Omental fat pad (tissue), 4 donors: ENCODE data around the gene PRIM1. TPM values are rescaled to one million over a fixed set of nuclear protein-coding genes. Genes with fewer than 3 reads are reported as not detected.

Source experiments
- ATAC-seq: fragments of 150-250 bp; one replicate; pipeline ENCODE4 v1.9.1; 2016; ENCODE audit warnings: mild to moderate bottlenecking, moderate library complexity; ENCODE audit not compliant: low FRiP score
- DNase-seq: peaks from one replicate; pipeline ENCODE4 v3.0.0-alpha.2; 2019; ENCODE audit warnings: low spot score
- CTCF ChIP-seq, 3 donors: fragments of 450-650 bp; IDR thresholded peaks; one replicate each; pipeline ENCODE4 v1.5.1; 2016 to 2017; ENCODE audit warnings: antibody characterized with exemption in 3 of 3, mild to moderate bottlenecking in 3 of 3, moderate library complexity in 2 of 3
- total RNA-seq, 4 donors: library from RNA; depleted of rRNA; stranded (reverse); fragments of >200 nt; gene quantifications; one replicate each; pipeline ENCODE4 v1.1.0, GENCODE V29; 2016

PRIM1 gene
- total RNA-seq, 4 donors from 2014 or later: 2.8 to 10.7 (median 5.5) TPM

- ATAC-seq (no peak), DNase-seq (no peak)
- no peak for TF ChIP-seq CTCF (IDR thresholded peaks at IDR 0.05)
These were observed 30.4 kb downstream of the PRIM1 start for GRCh38 chr12:56721721-56722120.

- DNase-seq: no peak
- no peak for TF ChIP-seq CTCF (IDR thresholded peaks at IDR 0.05)
- no peak for ATAC-seq
These were observed 30.9 kb downstream of the PRIM1 start for GRCh38 chr12:56721216-56721615.

DNA sequence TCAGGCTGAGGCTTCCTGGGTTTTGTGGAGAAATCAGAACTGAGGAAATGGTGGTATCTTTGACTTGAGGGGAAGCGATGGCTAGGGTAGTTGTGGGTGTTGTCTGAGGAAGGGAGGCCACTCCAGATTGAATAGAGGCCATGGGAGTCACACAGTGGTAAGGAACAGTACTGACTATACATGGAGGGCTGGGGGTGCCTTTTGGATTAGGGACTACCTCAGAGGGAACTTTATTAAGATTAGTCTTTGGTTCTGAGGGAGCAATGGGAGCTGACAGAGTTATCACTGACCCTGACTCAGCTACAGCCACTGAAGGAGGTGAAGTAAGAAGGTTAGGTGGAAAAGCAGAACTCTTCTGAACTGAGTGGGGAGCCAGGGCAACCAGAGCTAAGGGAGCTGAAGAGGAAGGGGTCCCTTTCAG, 31.4 kb downstream of the PRIM1 start:
- TF ChIP-seq CTCF (IDR thresholded peaks at IDR 0.05): no peak
- no peak for ATAC-seq
- DNase-seq: no peak

- no peak for ATAC-seq
- DNase-seq: no peak
- no peak for TF ChIP-seq CTCF (IDR thresholded peaks at IDR 0.05)
These were observed 33.1 kb downstream of the PRIM1 start for GRCh38 chr12:56719056-56719455.

DNA sequence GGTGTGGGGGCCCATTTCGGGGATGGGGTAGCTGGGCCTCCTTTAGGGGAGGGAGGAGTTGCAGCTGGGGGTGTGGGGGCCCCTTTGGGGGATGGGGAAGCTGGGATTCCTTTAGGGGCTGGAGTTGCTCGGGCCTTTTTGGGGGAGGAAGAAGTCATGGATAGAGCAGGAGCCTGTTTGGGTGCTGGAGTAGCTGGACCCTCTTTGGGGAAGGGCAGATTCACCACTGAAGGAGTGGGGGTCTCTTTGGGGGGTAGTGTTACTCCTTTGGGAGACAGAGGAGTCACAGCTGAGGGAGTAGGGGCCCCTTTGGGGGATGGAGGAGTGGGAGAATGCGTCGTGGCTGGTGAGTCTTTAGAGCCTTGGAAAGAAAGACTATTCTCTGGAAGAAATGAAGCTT, 33.5 kb downstream of the PRIM1 start:
- ATAC-seq (no peak), DNase-seq (no peak)
- no peak for TF ChIP-seq CTCF (IDR thresholded peaks at IDR 0.05)

GRCh38 chr12:56718149-56718548, 34.0 kb downstream of the PRIM1 start:
- no peak for TF ChIP-seq CTCF (IDR thresholded peaks at IDR 0.05)
- no peak for ATAC-seq
- DNase-seq: no peak

DNA sequence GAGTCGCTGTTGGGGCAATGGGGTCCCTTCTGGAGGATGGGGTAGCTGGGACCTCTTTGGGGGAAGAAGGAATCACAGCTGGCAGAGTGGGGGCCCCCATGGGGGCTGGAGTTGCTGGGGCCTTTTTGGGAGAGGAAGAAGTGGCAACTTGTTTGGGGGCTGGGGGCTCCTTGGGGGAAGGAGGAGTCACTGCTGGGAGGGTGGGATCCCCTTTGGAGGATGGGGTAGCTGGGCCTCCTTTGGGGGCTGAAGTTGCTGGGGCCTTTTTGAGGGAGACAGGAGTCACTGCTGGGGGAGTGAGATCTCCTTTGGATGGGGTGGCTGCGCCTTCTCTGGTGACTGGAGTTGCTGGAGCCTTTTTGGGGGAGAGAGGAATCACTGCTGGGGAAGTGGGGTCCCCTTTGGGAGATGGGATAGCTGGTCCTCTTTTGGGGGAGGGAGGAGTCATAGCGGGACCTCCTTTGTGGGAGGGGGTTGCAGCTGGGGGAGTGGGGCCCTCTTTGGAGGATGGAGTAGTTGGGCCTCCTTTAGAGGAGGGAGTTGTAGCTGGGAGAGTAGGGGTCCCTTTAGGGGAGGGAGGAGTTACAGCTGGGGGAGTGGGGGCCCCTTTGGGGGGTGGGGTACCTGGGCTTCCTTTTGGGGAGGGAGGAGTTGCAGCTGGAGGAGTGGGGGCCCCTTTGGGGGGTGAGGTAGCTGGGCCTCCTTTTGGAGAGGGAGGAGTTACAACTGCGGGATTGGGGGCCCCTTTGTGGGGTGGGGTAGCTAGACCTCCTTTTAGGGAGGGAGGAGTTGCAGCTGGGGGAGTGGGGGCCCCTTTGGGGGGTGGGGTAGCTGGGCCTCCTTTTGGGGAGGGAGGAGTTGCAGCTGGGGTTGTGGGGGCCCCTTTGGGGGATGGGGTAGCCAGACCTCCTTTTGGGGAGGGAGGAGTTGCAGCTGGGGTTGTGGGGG, 34.9 kb downstream of the PRIM1 start:
- no peak for TF ChIP-seq CTCF (IDR thresholded peaks at IDR 0.05)
- DNase-seq (no peak), ATAC-seq (no peak)
